ENCODE results near the gene OAS3.
"Not testable (repeated sequence)": the region's sequence is repeated elsewhere in the genome, so short reads cannot be mapped to it uniquely, and the experiment has no call there.

Gene OAS3

DNA sequence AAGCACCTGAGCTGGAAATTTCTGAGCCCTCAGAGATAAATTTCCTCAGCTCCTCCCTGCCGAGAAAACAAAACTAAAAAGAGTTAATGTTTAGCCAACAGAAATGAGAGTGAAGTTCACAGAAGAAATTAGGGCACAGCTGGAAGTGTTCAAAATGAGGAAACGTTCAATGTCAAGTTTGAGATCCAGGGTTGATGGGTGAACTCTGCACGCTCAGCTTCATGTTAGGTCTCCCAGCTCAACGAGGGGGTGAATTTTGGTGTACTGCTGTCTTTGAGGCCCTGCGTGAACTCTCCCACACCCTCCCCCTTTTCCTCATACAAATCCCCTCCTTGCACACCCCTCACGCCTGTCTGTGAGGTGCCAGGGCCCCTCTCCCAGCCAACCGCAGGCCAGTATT is 13.3 kb upstream of the OAS3 start:
- no peak for DNase-seq (ENCODE audit: low spot score)

GRCh38 chr12:112926416-112927033 is 11.7 kb upstream of the OAS3 start:
- DNase-seq (ENCODE audit: low spot score), result not testable (repeated sequence)

- DNase-seq (ENCODE audit: low spot score), result no peak
Measured at GRCh38 chr12:112927475-112927874, 10.8 kb upstream of the OAS3 start.

DNA sequence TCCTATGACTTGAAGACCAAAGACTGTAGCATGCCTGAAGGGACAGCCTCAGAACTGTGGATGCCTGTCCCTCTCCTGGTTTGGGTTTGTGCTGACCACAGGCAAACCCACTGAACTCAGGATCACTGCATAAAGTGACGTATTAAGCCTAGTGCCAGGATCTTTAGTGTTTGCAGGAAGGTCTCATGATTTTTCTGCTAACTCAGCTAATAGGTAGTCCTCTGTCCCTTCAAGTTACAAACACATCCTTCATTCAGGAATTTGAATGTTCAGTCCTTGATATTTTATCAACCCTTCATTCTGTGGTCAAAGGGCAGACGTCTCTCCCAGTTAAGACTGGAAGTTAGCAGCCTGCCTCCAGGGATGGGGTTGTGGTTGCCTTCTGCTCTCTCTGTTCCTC is 10.3 kb upstream of the OAS3 start:
- DNase-seq (ENCODE audit: low spot score), result no peak

DNA sequence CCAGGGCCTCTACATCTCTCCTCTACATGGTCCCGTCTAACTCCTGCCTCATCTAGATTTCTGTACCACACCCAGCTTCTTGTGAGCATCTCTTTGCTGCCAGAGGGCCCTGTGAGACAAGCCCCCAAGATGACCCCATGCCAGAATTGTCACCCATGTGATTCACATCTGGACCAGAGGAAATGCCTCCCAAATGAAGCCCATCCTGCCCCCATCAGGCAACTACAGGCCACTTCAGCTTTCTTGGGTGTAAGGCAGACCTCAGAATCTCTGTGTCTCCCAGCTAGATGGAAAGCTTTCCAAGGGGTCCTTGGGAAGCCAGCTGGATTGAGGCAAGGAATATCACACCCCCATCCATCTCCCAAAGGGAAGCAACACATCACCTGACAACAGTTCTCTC is 9.3 kb upstream of the OAS3 start:
- no peak for DNase-seq (ENCODE audit: low spot score)

DNA sequence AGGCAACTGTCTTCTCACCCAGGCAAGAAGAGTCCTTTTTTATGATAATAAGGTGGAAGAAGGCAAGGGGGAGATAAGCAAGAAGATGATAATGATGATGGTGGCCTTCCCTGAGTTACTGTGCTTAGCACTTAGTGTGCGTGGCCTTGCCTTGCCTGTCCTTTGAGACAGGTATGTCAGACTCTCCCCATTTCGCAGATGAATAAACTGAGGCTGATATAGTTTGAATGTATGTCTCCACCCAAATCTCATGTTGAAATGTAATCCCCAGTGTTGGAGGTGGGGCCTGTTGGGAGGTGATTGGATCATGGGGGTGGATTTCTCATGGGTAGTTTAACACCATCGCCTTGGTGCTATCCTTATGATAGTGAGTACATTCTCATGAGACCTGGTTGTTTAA is 8.6 kb upstream of the OAS3 start:
- no peak for DNase-seq (ENCODE audit: low spot score)

DNA sequence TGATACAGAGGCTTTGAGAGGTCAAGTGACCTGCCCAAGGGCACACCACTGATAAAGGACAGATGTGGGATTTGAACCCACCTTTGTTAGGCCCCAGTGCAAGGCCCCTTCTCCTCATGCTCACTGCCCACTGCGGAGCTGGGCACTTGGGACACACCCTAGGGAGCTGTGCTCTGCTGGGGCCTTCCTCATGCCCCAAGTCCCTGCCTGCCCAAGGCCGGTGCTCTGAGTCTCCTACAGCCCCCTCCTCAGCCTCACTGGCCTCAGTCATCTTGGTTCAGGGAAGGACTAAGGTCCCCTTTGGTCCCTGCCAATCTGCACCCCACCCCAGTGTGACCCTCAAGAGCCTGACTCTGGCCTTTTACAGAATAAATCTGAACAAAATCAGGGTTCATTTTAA is 7.9 kb upstream of the OAS3 start:
- DNase-seq (ENCODE audit: low spot score), result no peak

GRCh38 chr12:112932485-112933128 is 5.7 kb upstream of the OAS3 start:
- no peak for DNase-seq (ENCODE audit: low spot score)

DNA sequence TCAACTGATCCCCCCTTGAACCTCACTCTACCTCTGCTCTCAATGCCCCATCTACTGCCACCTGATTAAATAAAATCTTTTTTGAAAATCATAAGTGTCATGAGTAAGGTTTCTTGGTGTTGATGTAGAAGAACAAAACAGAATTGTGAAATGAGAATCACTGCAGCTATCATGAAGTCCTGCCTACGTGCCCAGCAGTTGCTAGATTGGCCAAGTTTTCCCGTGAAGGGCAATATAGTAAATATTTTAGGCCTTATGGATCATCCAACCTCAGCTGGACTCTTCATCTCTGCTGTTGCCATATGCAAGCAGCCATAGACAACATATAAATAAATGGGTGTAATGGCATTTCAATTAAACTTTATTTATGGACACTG is 5.2 kb upstream of the OAS3 start:
- DNase-seq (ENCODE audit: low spot score), result no peak

GRCh38 chr12:112936264-112936663 is 2.0 kb upstream of the OAS3 start:
- no peak for DNase-seq (ENCODE audit: low spot score)

DNA sequence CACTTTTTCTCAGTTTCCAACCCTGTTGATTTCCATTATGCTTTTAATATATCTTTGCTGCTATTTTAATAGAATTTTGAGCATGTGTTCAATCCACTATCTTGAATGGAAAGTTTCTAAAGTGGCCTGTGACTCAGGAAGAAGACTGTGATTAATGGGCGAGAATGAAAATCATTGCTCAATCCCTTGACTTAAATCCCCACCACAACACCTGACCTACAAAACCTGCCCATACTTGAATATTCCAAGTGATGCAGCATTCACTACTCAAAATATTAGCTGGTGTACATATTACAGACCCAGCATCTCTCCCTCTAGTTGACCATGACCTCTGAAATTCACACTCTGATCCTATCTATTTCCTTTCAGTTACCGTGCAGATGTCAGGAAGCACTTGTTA is 1.3 kb upstream of the OAS3 start:
- DNase-seq (ENCODE audit: low spot score), result no peak

GRCh38 chr12:112938751-112939150 is 477 bp downstream of the OAS3 start:
- DNase-seq (ENCODE audit: low spot score), result no peak

DNA sequence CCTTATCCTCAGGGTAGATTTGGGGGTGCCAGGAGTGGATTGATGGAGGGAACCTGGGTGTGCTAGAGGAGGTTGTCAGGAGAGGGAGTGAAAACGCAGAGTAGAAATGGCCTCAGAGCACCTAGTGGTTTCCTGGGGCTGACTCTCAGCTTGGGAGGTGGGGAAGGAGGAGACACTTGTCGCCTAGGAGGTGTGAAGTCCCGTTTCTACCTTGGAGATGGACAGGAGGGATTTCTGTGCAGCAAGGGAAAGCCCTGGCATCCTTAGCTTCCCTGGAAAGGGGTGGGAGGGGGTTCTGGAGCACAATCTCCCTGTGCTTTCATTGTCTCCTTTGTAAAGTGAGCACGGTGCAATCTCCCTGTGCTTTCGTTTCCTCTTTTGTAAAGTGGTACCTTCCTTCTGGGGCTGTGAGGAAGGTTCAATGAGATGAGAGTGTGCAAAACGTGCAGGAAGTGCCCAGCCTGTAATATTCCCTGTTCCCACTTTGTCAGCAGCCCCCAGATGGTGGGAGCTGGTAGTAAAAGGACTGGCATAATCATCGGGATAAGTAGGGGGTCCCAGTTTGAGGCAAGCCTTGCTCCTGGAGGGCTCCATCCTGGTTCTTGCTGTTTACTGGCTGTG is 1.6 kb downstream of the OAS3 start:
- no peak for DNase-seq (ENCODE audit: low spot score)

DNA sequence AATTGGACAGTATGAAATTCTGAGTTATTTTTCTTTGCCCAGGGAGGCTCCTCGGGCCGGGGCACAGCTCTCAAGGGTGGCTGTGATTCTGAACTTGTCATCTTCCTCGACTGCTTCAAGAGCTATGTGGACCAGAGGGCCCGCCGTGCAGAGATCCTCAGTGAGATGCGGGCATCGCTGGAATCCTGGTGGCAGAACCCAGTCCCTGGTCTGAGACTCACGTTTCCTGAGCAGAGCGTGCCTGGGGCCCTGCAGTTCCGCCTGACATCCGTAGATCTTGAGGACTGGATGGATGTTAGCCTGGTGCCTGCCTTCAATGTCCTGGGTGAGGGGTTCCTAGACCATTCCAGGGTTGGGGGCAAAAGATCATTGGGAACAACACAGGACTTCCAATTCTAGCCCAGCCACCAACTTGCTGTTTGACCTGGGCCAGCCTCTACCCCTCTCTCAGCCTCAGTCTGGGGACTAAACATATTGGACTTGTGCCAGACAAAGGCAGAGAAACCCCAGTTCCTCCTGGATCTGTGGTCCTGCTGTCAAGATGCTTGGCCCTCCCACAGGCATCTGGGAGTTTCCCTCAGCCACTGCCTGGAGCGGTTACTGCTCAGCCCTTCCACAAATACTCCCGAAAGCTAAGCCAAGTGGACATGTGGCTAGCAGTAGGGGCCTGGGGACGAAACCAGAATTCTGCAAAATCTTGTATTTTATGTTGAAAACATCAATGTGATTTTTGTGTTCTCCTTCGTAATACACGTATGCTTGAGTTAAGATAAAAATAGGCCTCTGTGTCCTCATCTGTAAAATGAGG is 3.5 kb downstream of the OAS3 start:
- DNase-seq (ENCODE audit: low spot score), result no peak

GRCh38 chr12:112942572-112942971 is 4.3 kb downstream of the OAS3 start:
- DNase-seq (ENCODE audit: low spot score), result no peak

- DNase-seq (ENCODE audit: low spot score), result no peak
Measured at GRCh38 chr12:112944024-112944690, 5.9 kb downstream of the OAS3 start.

GRCh38 chr12:112945515-112945914 is 7.2 kb downstream of the OAS3 start:
- DNase-seq (ENCODE audit: low spot score), result no peak

DNA sequence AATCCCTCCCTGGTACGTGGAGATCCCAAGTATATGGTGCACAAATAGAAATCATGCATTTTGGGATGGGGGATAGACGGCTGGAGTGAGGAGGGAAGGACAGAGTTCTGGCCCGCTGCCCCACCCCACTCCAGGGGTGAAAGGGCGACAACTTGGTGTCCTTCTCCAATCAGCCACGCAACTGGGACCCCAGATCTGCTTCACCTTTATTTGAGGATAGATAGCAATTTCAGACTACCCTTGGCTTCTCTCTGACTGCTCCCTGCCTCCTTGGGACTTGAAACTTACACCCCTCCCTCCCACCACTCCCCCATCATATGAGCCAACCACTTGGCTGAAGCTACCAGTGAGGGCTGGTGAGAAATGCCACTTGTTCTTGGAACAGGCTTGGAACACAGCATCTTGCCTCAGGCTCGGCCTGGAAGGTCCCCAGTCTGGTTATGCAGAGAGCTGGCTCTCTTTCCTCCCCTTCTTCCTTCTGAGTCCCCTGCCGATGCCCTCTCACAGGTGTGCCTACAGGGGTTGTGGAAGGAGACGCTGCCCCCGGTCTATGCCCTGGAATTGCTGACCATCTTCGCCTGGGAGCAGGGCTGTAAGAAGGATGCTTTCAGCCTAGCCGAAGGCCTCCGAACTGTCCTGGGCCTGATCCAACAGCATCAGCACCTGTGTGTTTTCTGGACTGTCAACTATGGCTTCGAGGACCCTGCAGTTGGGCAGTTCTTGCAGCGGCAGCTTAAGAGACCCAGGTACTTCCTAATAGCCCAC is 8.1 kb downstream of the OAS3 start:
- no peak for DNase-seq (ENCODE audit: low spot score)

GRCh38 chr12:112947314-112947713 is 9.0 kb downstream of the OAS3 start:
- no peak for DNase-seq (ENCODE audit: low spot score)

- no peak for DNase-seq (ENCODE audit: low spot score)
Measured at GRCh38 chr12:112947761-112948160, 9.5 kb downstream of the OAS3 start.

- no peak for DNase-seq (ENCODE audit: low spot score)
Measured at GRCh38 chr12:112948806-112949205, 10.5 kb downstream of the OAS3 start.

DNA sequence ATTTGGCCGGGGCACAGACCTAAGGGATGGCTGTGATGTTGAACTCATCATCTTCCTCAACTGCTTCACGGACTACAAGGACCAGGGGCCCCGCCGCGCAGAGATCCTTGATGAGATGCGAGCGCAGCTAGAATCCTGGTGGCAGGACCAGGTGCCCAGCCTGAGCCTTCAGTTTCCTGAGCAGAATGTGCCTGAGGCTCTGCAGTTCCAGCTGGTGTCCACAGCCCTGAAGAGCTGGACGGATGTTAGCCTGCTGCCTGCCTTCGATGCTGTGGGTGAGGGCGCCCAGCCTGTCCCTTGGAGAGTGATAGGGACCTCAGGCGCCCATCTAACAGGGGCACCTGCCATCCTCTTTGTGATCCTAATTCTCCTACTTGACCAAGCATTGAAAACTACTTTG is 12.4 kb downstream of the OAS3 start:
- DNase-seq (ENCODE audit: low spot score), result no peak

Measured in putamen (tissue), 1 donor.